Hematopoietic multipotent progenitor cell treated with erythropoietin and hydrocortisone succinate and interleukin-3 and kit ligand, for 8 days (in vitro differentiated cells): ENCODE data around the gene MYO9A.

ENCODE experiments used
- DNase-seq: peaks from one replicate; pipeline ENCODE4 v3.0.0-alpha.2; 2015

Gene MYO9A

DNA sequence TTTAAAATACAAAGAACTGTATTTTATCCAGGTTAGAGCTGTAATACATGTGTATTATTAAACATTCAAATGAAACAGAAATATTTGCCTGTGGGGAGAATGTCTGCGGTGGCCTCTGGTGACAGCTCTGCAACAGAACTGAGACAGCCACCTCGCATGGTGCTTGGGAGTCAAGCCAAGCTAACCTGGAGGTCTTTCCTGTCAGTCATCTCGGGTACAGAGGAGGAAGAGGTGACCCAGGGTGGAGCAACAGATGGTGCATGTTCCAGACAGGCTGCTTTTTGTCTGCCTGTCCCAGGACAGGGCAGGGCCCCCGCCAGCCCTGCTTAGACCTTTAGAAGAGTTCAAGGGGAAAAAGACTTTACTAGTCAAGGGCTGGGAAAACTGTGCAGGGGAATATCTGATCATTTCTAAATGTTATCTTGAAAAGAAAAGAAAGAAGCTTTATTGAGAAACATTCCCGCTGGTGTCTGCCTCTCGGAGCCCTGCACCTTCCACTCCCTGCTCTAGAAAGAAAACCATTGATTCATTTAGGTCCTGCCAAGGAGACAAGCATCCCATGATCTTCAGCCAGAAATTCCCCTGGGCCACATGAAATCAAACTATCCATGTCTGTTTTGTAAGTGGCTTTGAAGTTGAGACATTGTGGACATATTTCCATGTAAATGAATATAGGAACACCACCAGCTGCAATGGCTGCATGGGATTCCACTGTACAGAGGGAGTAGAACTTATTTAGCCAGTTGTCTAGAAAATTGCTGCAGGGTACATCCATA lies 313.1 kb downstream of the MYO9A start:
- DNase-seq = no peak

DNA sequence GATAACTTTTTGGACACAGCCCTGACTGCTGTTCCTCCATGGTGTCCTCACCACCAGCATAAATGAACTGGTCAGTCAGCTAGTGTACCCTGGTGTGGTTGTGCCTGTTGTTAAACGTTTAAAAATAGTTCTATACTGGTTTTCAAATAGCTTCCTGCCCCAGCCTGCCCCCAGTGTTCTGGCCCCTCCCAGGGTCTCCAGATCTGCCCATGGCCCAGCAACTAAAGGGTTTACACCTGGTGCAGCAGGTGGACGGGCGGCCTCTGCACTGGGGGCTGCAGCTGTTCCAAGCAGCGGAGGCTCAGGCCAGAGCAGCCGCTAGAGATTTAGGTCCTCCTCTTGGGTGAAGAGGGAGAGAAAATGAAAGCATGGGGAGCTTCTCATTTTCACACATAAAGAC lies 313.7 kb downstream of the MYO9A start:
- DNase-seq = no peak

DNA sequence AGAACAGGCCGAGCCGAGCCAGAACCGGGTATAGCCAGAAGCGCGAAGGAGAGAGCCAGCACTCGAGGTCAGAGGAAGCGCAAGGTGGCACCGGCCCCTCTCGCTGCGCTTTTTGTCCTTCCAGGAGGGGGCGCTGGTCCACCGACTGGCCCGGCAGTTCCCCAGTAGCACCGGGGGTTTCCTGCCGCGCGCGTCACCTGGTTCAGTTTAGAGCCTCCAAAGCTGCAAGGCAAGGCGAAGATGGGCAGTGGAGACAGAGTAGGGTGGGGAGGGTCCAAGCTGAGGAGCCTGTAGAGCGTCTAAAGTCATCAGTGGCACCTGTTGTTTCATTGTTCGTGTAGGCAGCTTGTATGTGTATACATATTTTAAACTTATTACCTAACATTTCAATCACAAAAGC lies 315.2 kb downstream of the MYO9A start:
- DNase-seq = peak; percentile 20

DNA sequence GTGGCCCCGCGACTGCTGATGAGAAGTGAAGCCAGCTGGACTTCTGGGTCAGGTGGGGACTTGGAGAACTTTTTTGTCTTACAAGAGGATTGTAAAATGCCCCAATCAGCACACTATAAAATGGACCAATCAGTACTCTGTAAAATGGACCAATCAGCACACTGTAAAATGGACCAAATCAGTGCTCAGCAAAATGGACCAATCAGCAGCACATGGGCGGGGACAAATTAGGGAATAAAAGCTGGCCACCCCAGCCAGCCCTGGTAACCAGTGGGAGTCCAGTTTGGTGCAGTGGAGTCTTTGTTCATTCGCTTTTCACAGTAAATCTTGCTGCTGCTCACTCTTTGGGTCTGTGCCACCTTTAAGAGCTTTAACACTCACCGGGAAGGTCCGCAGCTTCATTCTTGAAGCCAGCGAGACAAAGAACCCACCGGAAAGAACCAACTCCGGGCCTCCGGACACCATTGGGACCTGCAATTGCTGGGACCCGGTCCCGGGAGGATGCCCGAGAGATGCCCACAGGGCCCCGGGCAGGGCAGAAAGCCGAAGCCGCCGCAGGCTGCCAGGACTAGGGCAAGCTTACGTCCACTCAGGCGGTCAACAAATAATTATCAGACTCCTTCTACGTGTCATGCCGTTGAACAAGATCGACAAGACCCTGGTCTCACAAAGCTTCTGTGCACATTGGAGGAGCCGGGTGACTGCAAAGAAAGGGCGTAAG lies 315.9 kb downstream of the MYO9A start:
- no peak for DNase-seq

DNA sequence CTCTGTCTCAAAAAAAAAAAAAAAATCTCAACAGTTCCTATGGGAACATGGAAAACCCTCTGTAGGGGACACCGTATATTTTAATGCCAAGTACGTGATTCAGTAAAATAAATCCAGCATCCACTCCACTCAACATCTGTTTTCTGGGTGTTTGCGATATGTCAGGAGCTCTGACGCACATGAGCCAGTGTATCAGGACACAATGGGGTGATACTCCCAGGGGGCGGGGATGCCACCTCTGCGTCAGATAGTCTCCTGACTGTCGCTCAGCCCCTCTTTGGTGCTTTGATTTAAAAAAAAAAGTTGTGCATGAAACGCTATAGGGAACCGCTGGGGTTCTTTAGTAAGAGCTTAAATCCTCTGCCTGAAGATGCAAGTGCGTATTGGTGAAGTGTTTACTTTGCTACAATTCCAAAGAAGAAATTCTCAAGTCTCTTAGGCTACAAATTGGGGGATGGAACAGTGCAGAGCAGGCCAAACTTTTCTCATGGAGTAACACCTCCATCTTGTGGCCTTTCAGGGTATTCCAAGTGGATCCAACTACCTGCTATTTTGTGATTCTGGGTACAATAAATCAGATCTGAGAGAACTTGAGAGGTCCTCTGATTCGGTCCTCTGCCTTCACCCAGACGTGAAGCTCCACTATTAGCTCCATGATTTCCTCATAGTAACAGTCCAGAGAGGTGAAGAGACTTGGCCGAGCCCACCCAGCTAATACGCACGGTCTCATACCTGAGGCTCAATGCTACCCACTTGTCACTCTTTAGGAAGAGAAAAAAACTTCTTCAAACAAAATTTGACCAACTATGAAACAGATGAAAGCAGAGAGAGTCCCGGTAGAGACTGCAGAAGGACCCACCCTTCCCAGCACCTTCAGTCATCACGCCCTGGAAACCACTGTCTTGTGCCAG lies 316.9 kb downstream of the MYO9A start:
- peak; percentile 59 for DNase-seq

GRCh38 chr15:71800190-71800589 lies 317.8 kb downstream of the MYO9A start:
- no peak for DNase-seq

GRCh38 chr15:71798641-71799040 lies 319.3 kb downstream of the MYO9A start:
- no peak for DNase-seq

DNA sequence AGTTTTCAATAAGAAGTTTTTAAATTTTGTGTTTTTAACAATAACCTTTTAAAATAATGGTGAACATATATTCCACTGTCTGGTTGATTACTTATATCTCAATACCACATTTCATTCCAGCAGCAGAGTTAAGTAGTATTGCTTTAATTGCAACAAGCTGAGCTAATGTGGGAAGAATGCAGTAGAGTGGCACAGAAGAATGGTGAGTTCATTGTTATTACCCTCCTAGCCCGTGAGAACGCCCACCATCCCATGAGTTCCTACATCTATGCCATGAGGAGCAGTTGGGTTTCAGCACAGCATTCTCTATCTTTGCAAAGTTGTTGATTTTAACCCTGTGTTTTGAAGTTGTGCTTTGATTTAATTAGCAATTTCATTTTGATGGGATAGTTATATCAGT lies 325.4 kb downstream of the MYO9A start:
- DNase-seq = no peak

DNA sequence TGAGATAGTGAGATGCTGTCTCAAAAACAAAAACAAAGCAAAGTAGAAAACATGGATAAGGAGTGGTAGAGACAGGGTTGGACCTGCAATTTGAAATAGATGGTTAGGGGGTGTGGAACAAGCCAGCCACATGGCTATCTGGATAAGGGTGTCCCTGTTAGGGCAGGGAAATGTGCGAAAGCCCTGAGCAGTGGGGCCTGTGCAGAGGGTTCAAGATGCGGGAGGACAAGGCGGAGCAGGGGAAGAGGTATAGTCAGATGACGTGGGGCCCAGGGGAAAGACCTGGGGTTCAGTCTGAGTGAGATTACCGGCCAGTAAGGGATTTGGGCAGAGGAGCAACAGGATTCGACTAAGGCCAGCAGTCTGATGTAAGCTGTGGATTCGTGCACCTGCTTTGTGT lies 326.0 kb downstream of the MYO9A start:
- DNase-seq = no peak

- DNase-seq = no peak
Observed at GRCh38 chr15:71790081-71790480, 327.9 kb downstream of the MYO9A start.

DNA sequence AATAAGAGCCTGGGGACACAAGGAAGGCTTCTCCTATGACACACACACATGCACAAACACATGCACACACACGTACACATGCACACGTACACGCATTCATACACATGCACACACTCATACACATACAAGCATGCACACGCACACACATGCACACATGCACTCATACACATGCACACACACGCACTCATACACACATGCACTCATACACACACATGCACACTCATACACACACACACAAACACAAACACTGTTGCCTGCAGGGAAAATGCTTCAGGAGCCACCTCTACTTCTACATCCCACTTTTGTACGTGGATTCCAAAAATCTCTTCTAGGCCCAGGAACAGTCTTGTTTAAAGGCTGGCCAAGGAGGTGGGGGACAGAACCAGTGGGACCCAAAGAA lies 328.3 kb downstream of the MYO9A start:
- no peak for DNase-seq

GRCh38 chr15:71788646-71789579 lies 329.0 kb downstream of the MYO9A start:
- no peak for DNase-seq

DNA sequence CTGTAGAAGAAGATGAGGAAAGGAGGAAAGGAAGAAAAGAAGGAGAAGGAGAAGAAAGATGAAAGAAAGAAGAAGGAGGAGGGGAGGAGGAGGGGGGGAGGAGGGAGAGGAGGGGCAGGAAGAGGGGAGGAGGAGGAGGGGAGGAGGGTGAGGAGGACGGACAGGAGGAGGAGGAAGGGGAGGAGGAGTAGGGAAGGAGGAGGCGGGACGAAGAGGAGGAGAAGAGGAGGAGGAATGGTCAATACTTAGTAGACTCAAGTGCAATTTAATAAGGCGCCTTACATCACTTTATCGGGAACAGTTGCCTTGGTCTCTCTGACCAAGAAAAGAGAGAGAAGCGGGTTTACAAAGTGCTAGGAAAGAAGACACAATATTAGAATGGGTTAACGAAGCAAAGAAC lies 331.3 kb downstream of the MYO9A start:
- no peak for DNase-seq

- no peak for DNase-seq
Observed at GRCh38 chr15:71785996-71786395, 332.0 kb downstream of the MYO9A start.

- no peak for DNase-seq
Observed at GRCh38 chr15:71784719-71785118, 333.2 kb downstream of the MYO9A start.

DNA sequence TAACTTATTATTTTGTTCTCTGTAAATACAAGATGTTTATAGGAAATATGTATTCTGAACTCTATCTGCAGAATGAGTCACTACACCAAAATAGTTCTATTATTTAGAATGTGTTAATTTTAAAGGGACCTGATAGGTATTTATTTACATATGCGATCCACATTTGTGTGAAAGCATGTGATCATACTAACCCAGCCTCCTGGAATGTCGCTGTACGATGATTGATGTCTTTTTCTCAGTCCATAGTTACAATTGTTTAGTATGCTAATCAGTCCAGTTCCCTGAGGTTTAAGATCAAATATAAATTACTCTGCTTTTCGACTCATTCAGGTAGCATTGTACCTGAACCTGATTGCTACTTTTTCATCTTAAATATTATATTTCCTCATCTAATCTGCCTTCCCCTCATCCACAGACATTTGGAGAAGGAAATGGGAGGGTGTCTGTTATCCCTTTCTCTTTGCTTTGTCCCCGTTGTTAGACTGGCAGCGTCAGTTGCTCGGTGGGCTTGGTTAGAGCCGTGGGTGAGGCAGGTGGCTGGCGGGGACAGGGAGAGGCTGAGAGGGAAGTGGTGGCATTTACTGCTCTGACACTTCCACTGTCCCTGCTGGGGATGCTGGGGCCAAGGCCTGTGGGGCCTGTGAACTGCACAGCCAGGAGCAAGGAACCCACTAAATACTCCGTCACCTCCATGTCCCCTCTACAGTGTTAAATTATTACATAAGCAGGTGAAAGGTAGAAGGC lies 335.4 kb downstream of the MYO9A start:
- DNase-seq = no peak

DNA sequence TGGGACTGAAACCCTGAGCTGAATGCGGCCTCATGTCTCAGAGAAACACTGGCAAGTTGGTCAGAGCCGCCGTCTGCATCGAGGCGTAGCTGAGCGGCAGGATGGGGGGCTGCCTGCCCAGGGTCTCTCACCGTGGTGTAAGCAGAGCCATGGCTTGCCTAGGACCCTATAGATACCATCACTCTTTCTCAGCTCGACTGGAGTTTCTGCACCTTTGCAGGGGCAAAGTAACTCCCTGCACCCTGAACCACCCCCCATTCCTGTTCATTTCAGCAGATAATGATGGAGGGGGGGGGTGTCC lies 336.0 kb downstream of the MYO9A start:
- DNase-seq = no peak

GRCh38 chr15:71781179-71781964 lies 336.6 kb downstream of the MYO9A start:
- DNase-seq = no peak

- DNase-seq = peak; percentile 61
Observed at GRCh38 chr15:71780115-71780976, 337.6 kb downstream of the MYO9A start.
